Glutamatergic neuron (in vitro differentiated cells): ENCODE data around the gene RASGEF1C. TPM values are rescaled to one million over a fixed set of nuclear protein-coding genes. Genes with fewer than 3 reads are reported as not detected.
A peak's percentile ranks its signal among the peaks of the same experiment; 100 is the strongest.

Experiments used
- DNase-seq: peaks from one replicate; pipeline ENCODE4 v3.0.0; 2022
- H3K27ac Mint-ChIP-seq: one replicate; pipeline ENCODE4 v1.8.0; 2020; ENCODE audit warnings: mild to moderate bottlenecking, mixed read lengths, inconsistent platforms; ENCODE audit not compliant: unreplicated experiment
- H3K27me3 Mint-ChIP-seq: one replicate; pipeline ENCODE4 v1.8.0; 2020; ENCODE audit warnings: mild to moderate bottlenecking, moderate library complexity, mixed read lengths, inconsistent platforms; ENCODE audit not compliant: unreplicated experiment
- H3K36me3 Mint-ChIP-seq: one replicate; pipeline ENCODE4 v1.8.0; 2020; ENCODE audit warnings: mild to moderate bottlenecking, mixed read lengths, inconsistent platforms; ENCODE audit not compliant: unreplicated experiment
- H3K4me1 Mint-ChIP-seq: one replicate; pipeline ENCODE4 v1.8.0; 2020; ENCODE audit warnings: mild to moderate bottlenecking, low read depth, mixed read lengths, inconsistent platforms; ENCODE audit not compliant: unreplicated experiment
- H3K4me3 Mint-ChIP-seq: one replicate; pipeline ENCODE4 v1.8.0; 2020; ENCODE audit warnings: mild to moderate bottlenecking, mixed read lengths, inconsistent platforms; ENCODE audit not compliant: unreplicated experiment
- H3K9me3 Mint-ChIP-seq: one replicate; pipeline ENCODE4 v1.8.0; 2020; ENCODE audit warnings: mild to moderate bottlenecking, moderate library complexity, mixed read lengths, inconsistent platforms; ENCODE audit not compliant: unreplicated experiment
- CTCF ChIP-seq: fragments of 200-600 bp; sonication (generic); IDR thresholded peaks from one replicate; pipeline ENCODE4 v1.5.0; 2021; ENCODE audit not compliant: partially characterized antibody, unreplicated experiment
- total RNA-seq: library from RNA; stranded (reverse); fragmentation: NEBNext Ultra II Directional; extraction: Animal tissue kit (Norgen Biotek cat#: 25700); gene quantifications from one replicate; pipeline ENCODE4 v1.2.1, GENCODE V29; 2021; ENCODE audit not compliant: unreplicated experiment

RASGEF1C gene
- total RNA-seq, 1 donor from 2014 or later, result 21.1 TPM

DNA sequence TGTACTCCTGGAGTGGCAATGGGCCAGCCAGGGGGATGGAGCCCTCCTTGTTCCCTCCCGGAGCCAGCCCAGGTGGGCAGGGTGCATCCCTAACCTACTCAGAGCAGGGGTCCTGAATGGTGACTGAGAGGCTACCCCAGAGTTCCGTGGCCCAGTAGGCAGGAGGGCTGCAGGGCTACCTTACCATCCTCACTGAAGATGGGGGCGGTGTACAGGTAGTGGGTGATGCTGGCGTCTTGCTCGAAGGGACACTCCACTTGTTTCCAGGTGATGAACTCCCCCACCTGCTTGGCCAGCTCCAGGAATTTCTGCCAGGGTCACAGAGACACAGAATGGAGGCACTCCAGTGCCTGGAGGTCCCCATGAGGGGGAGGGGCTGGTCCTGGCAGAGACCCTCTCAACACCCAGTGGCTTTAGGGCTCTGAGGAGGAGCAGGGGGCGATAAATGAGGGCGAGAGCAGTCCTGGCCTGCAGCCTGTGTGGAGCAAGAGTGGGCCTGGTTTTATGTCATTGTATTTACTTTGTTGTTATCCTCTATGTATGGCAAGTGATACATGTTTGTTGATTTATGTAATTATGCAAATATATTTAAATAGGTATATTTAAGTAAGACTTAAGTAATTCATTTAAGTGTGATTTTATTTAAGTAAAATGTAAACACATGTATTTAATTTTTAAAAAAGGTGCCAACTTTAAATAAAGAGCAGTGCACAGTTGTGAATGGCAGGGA is 97.6 kb downstream of the RASGEF1C start:
- no peak overlapping the region for H3K27ac Mint-ChIP-seq
- TF ChIP-seq CTCF, result no peak

DNA sequence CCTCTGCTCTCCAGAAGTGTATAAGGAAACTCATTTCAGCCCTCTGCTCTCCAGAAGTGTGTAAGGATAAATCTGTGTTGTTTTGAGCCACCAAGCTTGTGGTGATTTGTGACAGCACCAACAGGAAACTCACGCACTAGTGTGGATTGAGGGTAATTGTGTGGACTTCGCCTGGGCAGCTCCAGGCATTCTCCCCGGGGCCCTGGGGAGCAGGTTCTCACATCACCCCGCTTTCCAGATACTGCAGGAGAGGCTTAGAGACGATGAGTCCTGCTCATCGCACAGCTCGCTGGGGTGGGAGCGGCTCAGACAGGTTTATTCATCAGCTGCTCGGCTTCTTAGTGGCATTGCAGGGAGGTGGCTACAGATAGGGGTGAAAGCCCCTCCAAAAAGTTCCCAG is 99.1 kb downstream of the RASGEF1C start:
- Mint-ChIP-seq H3K4me1 (no peaks in the 10 kb centered on the region), H3K9me3 (peaks cover 5% of the 10 kb centered on the region), H3K27ac (no peak overlapping the region), H3K4me3 (no peak overlapping the region), H3K36me3 (peaks cover 24% of the 10 kb centered on the region), H3K27me3 (peaks cover 6% of the 10 kb centered on the region)
- TF ChIP-seq CTCF, result no peak
- DNase-seq, result no peak

More for the DNA sequence above, 97.6 kb downstream of the RASGEF1C start:
- Mint-ChIP-seq H3K9me3 (peaks cover 4% of the 10 kb centered on the region), H3K36me3 (peaks cover 19% of the 10 kb centered on the region), H3K4me1 (no peaks in the 10 kb centered on the region), H3K27me3 (peaks cover 6% of the 10 kb centered on the region), H3K4me3 (no peak overlapping the region)
- DNase-seq, result no peak

GRCh38 chr5:180107005-180107404 is 102.0 kb downstream of the RASGEF1C start:
- peaks cover 5% of the 10 kb centered on the region for H3K9me3 Mint-ChIP-seq
- H3K36me3 Mint-ChIP-seq, result peaks cover 24% of the 10 kb centered on the region
- no peak for DNase-seq
- peaks cover 6% of the 10 kb centered on the region for H3K27me3 Mint-ChIP-seq
- H3K4me3 Mint-ChIP-seq, result no peak overlapping the region
- H3K27ac Mint-ChIP-seq, result no peak overlapping the region
- H3K4me1 Mint-ChIP-seq, result no peaks in the 10 kb centered on the region
- TF ChIP-seq CTCF, result no peak

GRCh38 chr5:180105827-180106312 is 103.1 kb downstream of the RASGEF1C start:
- no peak for DNase-seq
- H3K4me3 Mint-ChIP-seq, result no peak overlapping the region
- no peak for TF ChIP-seq CTCF
- peaks cover 24% of the 10 kb centered on the region for H3K36me3 Mint-ChIP-seq
- H3K9me3 Mint-ChIP-seq, result peaks cover 5% of the 10 kb centered on the region
- H3K4me1 Mint-ChIP-seq, result no peaks in the 10 kb centered on the region
- peaks cover 6% of the 10 kb centered on the region for H3K27me3 Mint-ChIP-seq
- H3K27ac Mint-ChIP-seq, result peak overlapping the region; percentile 34

DNA sequence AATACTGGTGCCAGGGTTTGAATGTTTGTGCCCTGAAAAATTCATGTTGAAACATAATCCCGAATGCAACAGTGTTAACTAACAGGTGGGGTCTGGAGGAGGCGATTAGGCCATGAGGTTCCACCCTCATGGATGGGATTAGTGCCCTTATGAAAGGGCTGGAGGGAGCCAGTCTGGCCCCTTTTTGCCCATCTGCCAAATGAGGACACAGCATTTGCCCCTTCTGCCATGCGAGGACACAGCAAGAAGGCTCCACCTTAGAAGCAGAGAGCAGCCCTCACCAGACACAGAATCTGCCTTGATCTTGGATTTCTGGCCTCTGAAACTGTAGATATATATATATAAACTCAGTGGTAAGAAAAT is 104.9 kb downstream of the RASGEF1C start:
- H3K36me3 Mint-ChIP-seq, result peaks cover 19% of the 10 kb centered on the region
- peaks cover 6% of the 10 kb centered on the region for H3K27me3 Mint-ChIP-seq
- no peak for DNase-seq
- H3K4me1 Mint-ChIP-seq, result no peaks in the 10 kb centered on the region
- no peak for TF ChIP-seq CTCF
- H3K9me3 Mint-ChIP-seq, result peaks cover 5% of the 10 kb centered on the region
- H3K4me3 Mint-ChIP-seq, result no peak overlapping the region
- H3K27ac Mint-ChIP-seq, result no peak overlapping the region
